WTC11 (cell line): Measurements from ENCODE around the gene C11orf21.

ENCODE experiments used
- CREB1 ChIP-seq: sonication (generic); formaldehyde crosslinking; IDR thresholded peaks from 2 replicates; pipeline ENCODE4 v1.8.0; 2023; ENCODE audit warnings: mild to moderate bottlenecking, missing genetic modification reagents
- ZNF138 ChIP-seq: sonication (generic); formaldehyde crosslinking; conservative IDR thresholded peaks from 2 replicates; pipeline ENCODE4 v1.8.1; 2022; ENCODE audit warnings: mild to moderate bottlenecking, moderate library complexity, missing genetic modification reagents
- TF ChIP-seq, protein P1 (sequence below): fragments of 200-600 bp; IDR thresholded peaks from 2 replicates; pipeline ENCODE4 v1.8.0; 2022; ENCODE audit warnings: antibody characterized with exemption

DNA sequence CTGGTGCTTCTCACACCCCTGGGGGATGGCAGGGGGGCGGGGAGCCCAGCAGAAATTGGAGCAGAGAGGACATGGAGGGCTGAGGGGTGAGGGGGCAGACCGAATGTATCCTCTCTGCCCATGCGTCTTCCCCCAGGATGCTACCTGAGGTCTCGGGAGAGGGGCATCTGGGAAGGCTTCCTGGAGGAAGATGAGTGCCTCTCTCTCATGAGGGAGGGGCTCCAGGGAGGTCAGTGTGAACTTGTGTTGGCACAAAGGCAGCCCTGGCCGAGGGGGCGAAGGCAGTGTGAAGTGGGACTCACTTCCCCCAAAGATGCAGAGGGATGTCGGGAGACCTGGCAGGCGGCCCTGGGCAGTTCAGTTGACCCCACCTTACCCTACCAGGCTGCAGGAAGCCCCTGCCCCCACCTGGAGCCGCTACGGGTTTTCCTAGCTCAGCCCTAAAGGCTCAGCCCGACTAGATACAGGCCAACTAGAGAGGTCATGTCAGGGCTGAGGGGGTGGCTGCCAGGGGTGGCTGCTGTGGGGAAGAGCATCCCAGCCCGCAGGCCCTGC, 41.7 kb downstream of the C11orf21 start:
- TF ChIP-seq, protein P1, sequence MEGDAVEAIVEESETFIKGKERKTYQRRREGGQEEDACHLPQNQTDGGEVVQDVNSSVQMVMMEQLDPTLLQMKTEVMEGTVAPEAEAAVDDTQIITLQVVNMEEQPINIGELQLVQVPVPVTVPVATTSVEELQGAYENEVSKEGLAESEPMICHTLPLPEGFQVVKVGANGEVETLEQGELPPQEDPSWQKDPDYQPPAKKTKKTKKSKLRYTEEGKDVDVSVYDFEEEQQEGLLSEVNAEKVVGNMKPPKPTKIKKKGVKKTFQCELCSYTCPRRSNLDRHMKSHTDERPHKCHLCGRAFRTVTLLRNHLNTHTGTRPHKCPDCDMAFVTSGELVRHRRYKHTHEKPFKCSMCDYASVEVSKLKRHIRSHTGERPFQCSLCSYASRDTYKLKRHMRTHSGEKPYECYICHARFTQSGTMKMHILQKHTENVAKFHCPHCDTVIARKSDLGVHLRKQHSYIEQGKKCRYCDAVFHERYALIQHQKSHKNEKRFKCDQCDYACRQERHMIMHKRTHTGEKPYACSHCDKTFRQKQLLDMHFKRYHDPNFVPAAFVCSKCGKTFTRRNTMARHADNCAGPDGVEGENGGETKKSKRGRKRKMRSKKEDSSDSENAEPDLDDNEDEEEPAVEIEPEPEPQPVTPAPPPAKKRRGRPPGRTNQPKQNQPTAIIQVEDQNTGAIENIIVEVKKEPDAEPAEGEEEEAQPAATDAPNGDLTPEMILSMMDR: no peak
- TF ChIP-seq ZNF138 (CRISPR knock-in tag) (no peak), CREB1 (no peak)
